HepG2 (cell line): ENCODE results near the gene STKLD1. TPM values are rescaled to one million over a fixed set of nuclear protein-coding genes. Genes with fewer than 3 reads are reported as not detected.
A peak's percentile ranks its signal among the peaks of the same experiment; 100 is the strongest.

ENCODE experiments used
- BRD4 ChIP-seq: sonication (generic); formaldehyde crosslinking; IDR thresholded peaks from 2 replicates; pipeline ENCODE4 v1.4.0; 2020; ENCODE audit warnings: missing genetic modification reagents
- CC2D1A ChIP-seq: sonication (generic); formaldehyde crosslinking; IDR thresholded peaks from 2 replicates; pipeline ENCODE4 v1.8.1; 2023; ENCODE audit warnings: mild to moderate bottlenecking, missing genetic modification reagents
- CCDC6 ChIP-seq: sonication (generic); formaldehyde crosslinking; IDR thresholded peaks from 2 replicates; pipeline ENCODE4 v1.8.1; 2022; ENCODE audit warnings: mild to moderate bottlenecking, missing genetic modification reagents, moderate library complexity
- EEA1 ChIP-seq: sonication (generic); formaldehyde crosslinking; IDR thresholded peaks from 2 replicates; pipeline ENCODE4 v1.5.1; 2020; ENCODE audit warnings: mild to moderate bottlenecking, missing genetic modification reagents, borderline replicate concordance
- FOXO4 ChIP-seq: sonication (generic); formaldehyde crosslinking; conservative IDR thresholded peaks from 2 replicates; pipeline ENCODE4 v1.8.1; 2023; ENCODE audit warnings: missing genetic modification reagents
- GMEB1 ChIP-seq: sonication (generic); formaldehyde crosslinking; IDR thresholded peaks from 2 replicates; pipeline ENCODE4 v1.5.1; 2020; ENCODE audit warnings: missing genetic modification reagents, mild to moderate bottlenecking, borderline replicate concordance
- HNRNPLL ChIP-seq: fragments of 200-400 bp; formaldehyde crosslinking; IDR thresholded peaks from 2 replicates; pipeline ENCODE4 v1.6.1; 2017; ENCODE audit warnings: mild to moderate bottlenecking, low read depth, low read length; ENCODE audit not compliant: poor library complexity, severe bottlenecking
- IKZF5 ChIP-seq: IDR thresholded peaks from 2 replicates; pipeline ENCODE4 v1.6.1; 2018; ENCODE audit warnings: missing genetic modification reagents, mild to moderate bottlenecking, missing compliant biosample characterization
- KLF16 ChIP-seq, 2 experiments: sonication (generic) in 1 of 2; formaldehyde crosslinking in 1 of 2; IDR thresholded peaks; 2 replicates each; pipeline versions ENCODE4 v1.6.1 to v1.8.0; 2016 to 2023; ENCODE audit warnings: missing genetic modification reagents in 2 of 2, missing compliant biosample characterization in 1 of 2
- LRRFIP1 ChIP-seq: sonication (generic); formaldehyde crosslinking; conservative IDR thresholded peaks from 2 replicates; pipeline ENCODE4 v1.4.0; 2020; ENCODE audit warnings: missing genetic modification reagents
- PLSCR1 ChIP-seq: sonication (generic); formaldehyde crosslinking; IDR thresholded peaks from 2 replicates; pipeline ENCODE4 v1.5.0; 2020; ENCODE audit warnings: missing genetic modification reagents, mild to moderate bottlenecking, borderline replicate concordance
- SNRNP70 ChIP-seq: fragments of 200-400 bp; formaldehyde crosslinking; IDR thresholded peaks from 2 replicates; pipeline ENCODE4 v1.6.1; 2017; ENCODE audit warnings: mild to moderate bottlenecking, low read depth, low read length, moderate library complexity
- SRF ChIP-seq: IDR thresholded peaks from 2 replicates; pipeline ENCODE4 v1.6.1; 2011; ENCODE audit warnings: mild to moderate bottlenecking, low read depth, low read length, moderate library complexity
- ZNF563 ChIP-seq: sonication (generic); formaldehyde crosslinking; IDR thresholded peaks from 2 replicates; pipeline ENCODE4 v1.8.0; 2022; ENCODE audit warnings: mild to moderate bottlenecking, moderate library complexity, missing genetic modification reagents
- ZNF574 ChIP-seq: sonication (generic); formaldehyde crosslinking; IDR thresholded peaks from 2 replicates; pipeline ENCODE4 v1.4.0; 2020; ENCODE audit warnings: missing genetic modification reagents
- ZNF678 ChIP-seq: sonication (generic); formaldehyde crosslinking; IDR thresholded peaks from 2 replicates; pipeline ENCODE4 v1.4.0; 2020; ENCODE audit warnings: mild to moderate bottlenecking, missing genetic modification reagents
- ZNF724P ChIP-seq: sonication (generic); formaldehyde crosslinking; IDR thresholded peaks from 2 replicates; pipeline ENCODE4 v1.8.0; 2022; ENCODE audit warnings: missing genetic modification reagents, borderline replicate concordance
- ZNF850 ChIP-seq: sonication (generic); formaldehyde crosslinking; conservative IDR thresholded peaks from 2 replicates; pipeline ENCODE4 v1.9.0; 2021; ENCODE audit warnings: mild to moderate bottlenecking, missing genetic modification reagents
- polyA plus RNA-seq, 8 experiments: library from polyadenylated mRNA; depleted of rRNA in 3 of 8; stranded (reverse) in 7 of 8; unstranded in 1 of 8; fragments of >200 nt; fragmentation: Illumina TruSeq in 4 of 8; extraction: Trizol in 4 of 8; gene quantifications; 2 replicates each; pipeline versions ENCODE4 v1.2.1 to v1.2.3, GENCODE V29; 2011 to 2016; ENCODE audit warnings: low read depth in 4 of 8, missing spikeins in 1 of 8, mixed read lengths in 1 of 8; ENCODE audit not compliant: insufficient read depth in 1 of 8
- total RNA-seq, 5 experiments: library from RNA; depleted of rRNA; stranded (reverse); fragments of >200 nt; fragmentation: Illumina TruSeq; extraction: Trizol; gene quantifications; 2 replicates each; pipeline ENCODE4 v1.2.3, GENCODE V29; 2016; ENCODE audit warnings: low read depth in 1 of 5

STKLD1 gene
- total and polyA plus RNA-seq, 2 of the 13 experiments (the other 11 are each of a cell fraction or from before 2014, with no cell fraction given): 1.5 to 2.2 TPM

GRCh38 chr9:133356391-133357091 is 19.6 kb upstream of the STKLD1 start, which contains the start of the genes SURF1 and SURF2 (continued):
- TF ChIP-seq SNRNP70: no peak
- no peak for TF ChIP-seq ZNF563 (CRISPR knock-in tag)
- TF ChIP-seq PLSCR1 (CRISPR knock-in tag): no peak
- TF ChIP-seq HNRNPLL: peak; percentile 51
- TF ChIP-seq FOXO4: no peak
- TF ChIP-seq SRF: no peak
- peak in 1 of 2 experiments; percentile 7; a peak in 1 of 4 replicates for TF ChIP-seq KLF16 (CRISPR knock-in tag; IDR thresholded peaks at IDR 0.05)
- TF ChIP-seq ZNF724P (CRISPR knock-in tag): peak; percentile 41; the same call in 1 of the 2 replicates
- no peak for TF ChIP-seq IKZF5 (CRISPR knock-in tag)
- peak; percentile 69; the same call in 1 of the 2 replicates for TF ChIP-seq ZNF678 (CRISPR knock-in tag)
- TF ChIP-seq BRD4 (CRISPR knock-in tag): no peak
- no peak for TF ChIP-seq CCDC6 (CRISPR knock-in tag)
- no peak for TF ChIP-seq EEA1 (CRISPR knock-in tag)
- TF ChIP-seq LRRFIP1 (CRISPR knock-in tag): no peak
- TF ChIP-seq GMEB1 (CRISPR knock-in tag): peak; percentile 54; the same call in 1 of the 2 replicates
- TF ChIP-seq ZNF850 (CRISPR knock-in tag): no peak
- TF ChIP-seq CC2D1A (CRISPR knock-in tag): no peak
- TF ChIP-seq ZNF574: peak; percentile 58; the same call in 1 of the 2 replicates
